Transverse colon (tissue), 3 donors: ENCODE results near the gene PITPNC1.

Experiments used
- EP300 ChIP-seq: sonication (generic); formaldehyde crosslinking; IDR thresholded peaks from one replicate; pipeline ENCODE4 v1.6.1; 2017; ENCODE audit warnings: antibody characterized with exemption, low read depth
- POLR2A ChIP-seq: fragments of 450-650 bp; IDR thresholded peaks from one replicate; pipeline ENCODE4 v1.6.1; 2016; ENCODE audit warnings: antibody characterized with exemption, mild to moderate bottlenecking, moderate library complexity
- TF ChIP-seq, protein P1 (sequence below), 5 experiments: fragments of 200-600 bp in 3 of 5; fragments of 450-650 bp in 2 of 5; sonication (generic) in 3 of 5; IDR thresholded peaks; 1 replicate in 2 of 5; 2 replicates in 3 of 5; pipeline ENCODE4 v1.5.1; 2016 to 2017; ENCODE audit warnings: antibody characterized with exemption in 5 of 5, inconsistent platforms in 3 of 5, mild to moderate bottlenecking in 2 of 5, moderate library complexity in 1 of 5

DNA sequence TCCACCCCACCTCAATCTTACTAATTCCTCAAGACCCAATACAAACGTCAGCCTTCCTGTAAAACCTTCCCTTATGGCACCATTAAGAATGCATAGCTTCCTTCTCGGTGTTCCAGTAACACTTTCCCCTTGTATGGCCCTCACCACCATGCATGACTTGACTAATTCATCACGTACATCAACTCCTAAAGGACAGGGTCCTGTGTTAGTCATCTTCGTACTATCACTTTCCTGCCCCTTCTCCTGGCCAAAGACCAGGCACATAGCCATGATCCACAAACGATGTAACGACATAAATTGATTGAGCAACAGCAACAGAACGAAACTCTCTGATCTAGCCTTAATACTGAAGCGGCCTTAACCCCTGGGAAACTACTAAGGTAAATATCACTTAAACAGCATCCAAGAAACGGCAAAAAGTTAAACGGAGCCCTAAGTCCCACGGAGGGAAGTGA lies 11.3 kb upstream of the PITPNC1 start:
- TF ChIP-seq POLR2A (no peak), EP300 (no peak)
- TF ChIP-seq, protein P1, sequence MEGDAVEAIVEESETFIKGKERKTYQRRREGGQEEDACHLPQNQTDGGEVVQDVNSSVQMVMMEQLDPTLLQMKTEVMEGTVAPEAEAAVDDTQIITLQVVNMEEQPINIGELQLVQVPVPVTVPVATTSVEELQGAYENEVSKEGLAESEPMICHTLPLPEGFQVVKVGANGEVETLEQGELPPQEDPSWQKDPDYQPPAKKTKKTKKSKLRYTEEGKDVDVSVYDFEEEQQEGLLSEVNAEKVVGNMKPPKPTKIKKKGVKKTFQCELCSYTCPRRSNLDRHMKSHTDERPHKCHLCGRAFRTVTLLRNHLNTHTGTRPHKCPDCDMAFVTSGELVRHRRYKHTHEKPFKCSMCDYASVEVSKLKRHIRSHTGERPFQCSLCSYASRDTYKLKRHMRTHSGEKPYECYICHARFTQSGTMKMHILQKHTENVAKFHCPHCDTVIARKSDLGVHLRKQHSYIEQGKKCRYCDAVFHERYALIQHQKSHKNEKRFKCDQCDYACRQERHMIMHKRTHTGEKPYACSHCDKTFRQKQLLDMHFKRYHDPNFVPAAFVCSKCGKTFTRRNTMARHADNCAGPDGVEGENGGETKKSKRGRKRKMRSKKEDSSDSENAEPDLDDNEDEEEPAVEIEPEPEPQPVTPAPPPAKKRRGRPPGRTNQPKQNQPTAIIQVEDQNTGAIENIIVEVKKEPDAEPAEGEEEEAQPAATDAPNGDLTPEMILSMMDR (IDR thresholded peaks at IDR 0.05) = no peak
